ENCODE measurements around the gene PSMD4.
"Not testable (repeated sequence)": the region's sequence is repeated elsewhere in the genome, so short reads cannot be mapped to it uniquely, and the experiment has no call there.

Gene PSMD4

DNA sequence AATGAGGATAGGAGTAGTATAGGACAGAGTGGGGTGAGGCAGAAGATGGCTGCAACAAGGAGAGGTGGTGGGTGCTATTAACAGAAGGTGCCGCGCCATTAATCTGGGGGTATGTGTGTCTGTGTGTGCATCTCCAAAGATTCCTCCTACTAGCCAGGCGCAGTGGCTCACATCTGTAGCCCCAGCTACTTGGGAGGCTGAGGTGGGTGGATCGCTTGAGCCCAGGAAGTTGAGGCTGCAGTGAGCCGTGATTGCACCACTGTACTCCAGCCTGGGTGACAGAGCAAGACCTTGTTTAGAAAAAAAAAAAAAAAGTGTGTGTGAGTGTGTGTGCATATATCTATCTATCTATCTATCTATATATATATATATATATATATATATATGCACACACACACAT, 20.8 kb downstream of the PSMD4 start:
- DNase-seq: not testable (repeated sequence)

DNA sequence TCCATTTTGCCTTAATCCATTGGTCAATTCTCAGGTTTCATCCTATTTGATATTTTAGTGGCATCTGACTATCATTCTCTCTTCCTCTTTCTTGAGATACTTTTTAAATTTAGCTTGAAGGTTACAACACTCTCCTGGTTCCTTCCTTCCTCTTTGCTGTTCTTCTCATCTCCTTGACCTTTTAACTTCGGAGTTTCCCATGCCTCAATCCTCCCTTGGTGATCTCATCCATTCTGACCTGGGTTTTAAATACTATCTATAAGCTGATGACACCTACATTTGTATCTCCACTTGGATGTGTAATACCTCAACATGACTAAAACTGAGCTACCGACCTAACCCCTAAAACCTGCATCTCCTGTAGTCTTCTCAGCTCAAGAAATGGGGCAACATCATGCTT, 22.7 kb downstream of the PSMD4 start:
- no peak for DNase-seq

DNA sequence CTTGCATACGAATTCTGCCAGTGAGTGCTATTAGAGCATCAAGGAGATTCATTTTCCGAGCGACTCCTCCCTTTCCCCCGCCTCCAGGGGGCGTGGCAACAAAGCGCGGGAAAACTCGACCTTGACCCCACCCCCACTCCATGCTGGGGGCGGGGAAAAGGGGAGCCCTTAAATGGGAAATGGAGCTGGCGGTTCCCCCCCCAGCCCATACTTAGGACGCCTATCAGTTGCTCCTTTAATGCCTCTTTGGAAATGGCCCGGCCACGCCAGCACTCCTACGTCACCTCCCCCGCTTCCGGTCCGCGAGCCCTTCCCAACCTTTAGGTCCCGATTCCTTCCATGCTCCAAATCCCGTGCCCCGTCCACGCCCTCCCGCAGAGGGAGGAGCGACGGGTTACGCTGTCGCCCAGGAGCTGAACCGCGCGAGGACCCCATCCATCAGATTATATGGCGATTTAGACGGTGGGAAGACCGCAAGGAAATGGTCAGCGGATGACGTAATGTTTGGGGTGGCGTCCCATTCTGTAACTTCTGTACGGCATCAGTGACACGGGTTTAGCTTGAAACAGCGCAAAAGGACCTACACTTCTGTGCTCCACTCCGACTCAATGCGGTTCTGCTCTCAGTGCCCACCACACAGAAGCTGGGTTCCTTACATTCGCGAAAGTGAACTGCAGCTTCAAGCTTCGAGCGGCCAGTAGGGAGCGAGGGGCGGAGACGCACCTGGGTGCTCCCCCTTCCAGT, 26.9 kb downstream of the PSMD4 start:
- DNase-seq: peak; percentile 96

DNA sequence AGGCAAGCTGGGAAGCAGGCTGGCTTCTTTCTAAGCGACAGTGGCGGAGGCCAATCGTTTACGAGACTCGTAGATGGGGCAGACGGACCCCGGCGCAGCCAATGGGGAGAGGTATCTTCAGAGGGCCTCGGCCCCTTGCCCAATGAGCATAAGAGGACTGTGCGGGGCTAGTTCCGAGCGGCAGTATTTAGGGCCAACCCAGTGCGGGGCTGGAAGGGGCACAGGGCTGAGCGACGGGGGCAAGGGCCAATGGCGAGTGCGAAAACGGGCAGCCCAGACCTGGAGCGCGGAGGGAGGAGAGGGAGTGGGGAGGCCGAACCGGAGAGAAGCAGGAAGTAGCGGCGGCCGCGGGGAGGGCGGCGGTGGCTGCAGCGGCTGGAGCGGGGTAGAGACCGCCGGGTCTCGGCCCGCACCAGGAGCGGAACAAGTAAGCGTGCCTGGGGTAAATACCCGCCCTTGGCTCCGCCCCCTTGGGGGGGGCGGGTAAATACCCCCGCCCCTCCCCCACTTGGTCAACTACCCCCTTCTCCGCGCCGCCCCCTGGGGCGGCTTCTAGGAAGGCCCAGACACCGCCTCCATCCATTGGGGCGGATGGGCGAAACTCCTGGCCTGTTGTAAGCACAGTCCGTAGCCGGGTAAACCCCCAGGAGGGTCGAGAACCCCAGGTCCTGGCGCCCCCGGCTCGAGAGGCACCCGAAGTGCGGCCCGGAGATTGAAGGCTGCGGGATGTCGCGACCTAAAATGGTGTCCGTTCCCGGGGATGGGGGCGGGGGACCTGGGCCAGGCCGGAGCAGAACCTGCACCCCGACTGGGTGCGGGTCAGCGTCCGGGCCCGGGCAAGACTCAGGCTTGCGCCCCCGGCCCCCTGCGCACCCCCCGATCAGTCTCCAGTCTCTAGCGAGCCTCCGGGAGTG, 27.7 kb downstream of the PSMD4 start, which contains the start of gene ZNF687:
Gene ZNF687 (plus strand): TSS at position 331 of the 914 bp plus-strand sequence. CDS start 3,993 bp downstream, outside the sequence.
- peak; percentile 97 for DNase-seq

DNA sequence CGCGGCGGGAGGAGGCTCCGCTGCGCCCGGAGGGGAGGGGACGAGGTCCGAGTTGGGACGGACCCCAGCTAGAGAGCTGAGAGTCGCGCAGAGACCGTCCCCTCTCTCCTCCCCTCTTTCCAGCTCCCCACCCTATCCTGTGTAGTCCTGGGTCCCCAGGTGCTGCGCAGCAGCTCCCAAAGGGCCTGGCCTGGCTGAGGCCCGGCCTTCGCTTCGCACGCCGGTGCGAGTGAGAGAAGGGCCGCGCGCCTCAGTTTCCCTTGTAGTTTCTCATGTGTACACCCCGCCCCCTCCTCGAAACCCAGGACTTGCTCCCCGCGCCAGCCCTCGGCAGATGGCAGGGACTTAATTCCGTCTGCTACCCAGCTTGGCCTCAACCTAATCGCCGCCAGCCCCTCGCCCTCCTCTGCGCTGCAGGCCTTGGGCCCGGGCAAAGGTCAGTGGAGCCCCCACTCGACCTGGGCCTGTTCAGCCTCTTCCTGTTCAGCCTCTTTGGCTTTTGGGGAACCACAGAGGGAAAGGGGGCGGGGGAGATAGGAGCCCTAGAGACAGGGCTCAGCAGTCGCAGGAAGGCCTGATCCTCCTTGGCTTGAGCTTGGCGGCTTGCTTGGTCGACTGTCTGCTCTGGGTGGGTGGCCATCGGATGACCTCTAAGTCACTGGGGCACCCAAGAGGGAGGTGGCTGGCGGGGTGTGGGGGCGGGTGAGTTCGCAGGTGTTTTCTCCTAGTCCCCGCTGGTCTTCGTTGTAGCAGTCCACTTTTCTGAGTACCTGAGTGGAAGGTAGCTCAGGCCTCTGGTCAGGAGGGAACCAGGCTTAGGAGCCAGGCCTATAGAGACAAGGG, 28.6 kb downstream of the PSMD4 start:
- DNase-seq: no peak

DNA sequence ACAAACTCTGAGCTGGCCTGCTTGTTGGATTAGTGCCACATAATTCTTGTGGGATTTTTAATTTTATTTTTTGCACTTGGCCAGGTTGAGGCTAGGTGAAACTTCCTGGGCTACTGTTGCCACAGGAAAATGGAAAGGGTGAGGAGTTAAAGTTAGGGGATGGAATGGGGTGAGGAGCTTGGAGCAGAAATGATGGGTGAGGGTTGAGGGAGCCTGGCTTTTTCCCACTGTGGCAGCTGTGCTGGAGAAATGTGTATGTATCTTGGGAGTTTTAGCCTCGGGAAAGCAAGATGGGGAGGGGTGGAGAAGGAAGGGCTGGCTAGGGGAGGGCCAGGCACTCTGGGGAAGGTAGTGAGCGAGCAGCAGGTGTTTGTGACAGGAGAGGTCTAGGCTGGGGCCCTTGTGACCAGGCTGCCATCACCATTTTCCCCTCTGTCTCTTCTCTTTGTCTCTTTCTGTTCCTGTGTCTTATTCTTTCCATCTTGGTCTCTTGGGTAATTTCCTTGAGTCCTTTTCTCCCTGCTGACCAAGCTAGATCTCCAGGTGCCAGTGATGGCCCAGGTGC, 29.6 kb downstream of the PSMD4 start:
- DNase-seq: no peak

DNA sequence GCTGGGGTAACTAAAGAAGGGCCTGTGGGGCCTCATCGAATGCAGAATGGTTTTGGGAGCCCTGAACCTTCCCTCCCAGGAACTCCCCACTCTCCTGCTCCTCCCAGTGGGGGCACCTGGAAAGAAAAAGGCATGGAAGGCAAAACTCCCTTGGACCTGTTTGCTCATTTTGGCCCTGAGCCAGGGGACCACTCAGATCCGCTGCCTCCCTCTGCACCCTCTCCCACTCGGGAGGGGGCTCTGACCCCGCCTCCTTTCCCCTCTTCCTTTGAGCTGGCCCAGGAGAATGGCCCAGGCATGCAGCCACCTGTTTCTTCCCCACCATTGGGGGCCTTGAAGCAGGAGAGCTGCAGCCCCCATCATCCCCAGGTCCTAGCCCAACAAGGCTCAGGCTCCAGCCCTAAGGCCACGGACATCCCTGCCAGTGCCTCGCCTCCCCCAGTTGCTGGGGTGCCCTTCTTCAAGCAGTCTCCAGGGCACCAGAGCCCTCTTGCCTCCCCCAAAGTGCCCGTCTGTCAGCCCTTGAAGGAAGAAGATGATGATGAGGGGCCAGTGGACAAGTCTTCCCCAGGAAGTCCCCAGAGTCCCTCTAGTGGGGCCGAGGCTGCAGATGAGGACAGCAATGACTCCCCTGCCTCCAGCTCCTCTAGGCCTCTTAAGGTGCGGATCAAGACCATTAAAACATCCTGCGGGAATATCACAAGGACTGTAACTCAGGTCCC, 32.2 kb downstream of the PSMD4 start:
- no peak for DNase-seq

DNA sequence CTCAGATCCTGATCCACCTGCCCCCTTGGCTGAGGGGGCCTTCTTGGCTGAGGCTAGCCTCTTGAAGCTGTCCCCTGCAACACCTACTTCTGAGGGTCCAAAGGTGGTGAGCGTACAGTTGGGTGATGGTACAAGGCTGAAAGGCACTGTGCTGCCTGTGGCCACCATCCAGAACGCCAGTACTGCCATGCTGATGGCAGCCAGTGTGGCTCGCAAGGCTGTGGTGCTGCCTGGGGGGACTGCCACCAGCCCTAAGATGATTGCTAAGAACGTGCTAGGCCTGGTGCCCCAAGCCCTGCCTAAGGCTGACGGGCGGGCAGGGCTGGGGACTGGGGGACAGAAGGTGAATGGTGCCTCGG, 32.8 kb downstream of the PSMD4 start:
- no peak for DNase-seq

DNA sequence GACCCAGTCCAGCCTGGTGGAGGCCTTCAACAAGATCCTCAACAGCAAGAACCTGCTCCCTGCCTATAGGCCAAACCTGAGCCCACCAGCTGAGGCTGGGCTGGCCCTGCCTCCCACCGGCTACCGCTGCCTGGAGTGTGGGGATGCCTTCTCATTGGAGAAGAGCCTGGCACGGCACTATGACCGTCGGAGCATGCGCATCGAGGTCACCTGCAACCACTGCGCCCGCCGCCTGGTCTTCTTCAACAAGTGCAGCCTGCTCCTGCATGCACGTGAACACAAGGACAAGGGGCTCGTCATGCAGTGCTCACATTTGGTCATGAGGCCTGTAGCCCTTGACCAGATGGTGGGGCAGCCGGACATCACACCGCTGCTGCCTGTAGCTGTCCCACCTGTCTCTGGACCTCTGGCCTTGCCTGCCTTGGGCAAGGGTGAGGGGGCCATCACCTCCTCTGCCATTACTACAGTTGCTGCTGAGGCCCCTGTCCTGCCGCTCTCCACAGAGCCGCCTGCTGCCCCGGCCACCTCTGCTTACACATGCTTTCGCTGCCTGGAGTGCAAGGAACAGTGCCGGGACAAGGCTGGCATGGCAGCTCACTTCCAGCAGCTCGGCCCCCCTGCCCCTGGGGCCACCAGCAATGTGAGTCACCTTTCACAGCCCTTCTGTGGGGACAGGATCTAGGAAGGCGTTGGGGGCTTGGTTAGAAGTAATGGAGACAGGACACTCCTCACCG, 33.4 kb downstream of the PSMD4 start:
- DNase-seq: no peak

DNA sequence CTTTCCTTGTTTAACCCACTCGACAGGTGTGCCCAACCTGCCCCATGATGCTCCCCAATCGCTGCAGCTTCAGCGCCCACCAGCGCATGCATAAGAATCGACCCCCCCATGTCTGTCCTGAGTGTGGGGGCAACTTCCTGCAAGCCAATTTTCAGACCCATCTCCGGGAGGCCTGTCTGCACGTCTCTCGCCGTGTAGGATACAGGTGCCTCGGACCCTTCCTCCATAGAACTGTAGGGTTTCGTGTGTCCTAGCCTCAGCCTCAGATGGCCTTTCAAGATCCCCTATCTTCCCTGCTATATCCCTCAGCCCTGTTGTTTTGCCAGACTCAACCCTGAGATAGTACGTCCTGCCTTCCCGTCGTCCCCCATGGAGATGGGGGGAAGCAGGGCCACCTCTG, 34.0 kb downstream of the PSMD4 start:
- DNase-seq: no peak

DNA sequence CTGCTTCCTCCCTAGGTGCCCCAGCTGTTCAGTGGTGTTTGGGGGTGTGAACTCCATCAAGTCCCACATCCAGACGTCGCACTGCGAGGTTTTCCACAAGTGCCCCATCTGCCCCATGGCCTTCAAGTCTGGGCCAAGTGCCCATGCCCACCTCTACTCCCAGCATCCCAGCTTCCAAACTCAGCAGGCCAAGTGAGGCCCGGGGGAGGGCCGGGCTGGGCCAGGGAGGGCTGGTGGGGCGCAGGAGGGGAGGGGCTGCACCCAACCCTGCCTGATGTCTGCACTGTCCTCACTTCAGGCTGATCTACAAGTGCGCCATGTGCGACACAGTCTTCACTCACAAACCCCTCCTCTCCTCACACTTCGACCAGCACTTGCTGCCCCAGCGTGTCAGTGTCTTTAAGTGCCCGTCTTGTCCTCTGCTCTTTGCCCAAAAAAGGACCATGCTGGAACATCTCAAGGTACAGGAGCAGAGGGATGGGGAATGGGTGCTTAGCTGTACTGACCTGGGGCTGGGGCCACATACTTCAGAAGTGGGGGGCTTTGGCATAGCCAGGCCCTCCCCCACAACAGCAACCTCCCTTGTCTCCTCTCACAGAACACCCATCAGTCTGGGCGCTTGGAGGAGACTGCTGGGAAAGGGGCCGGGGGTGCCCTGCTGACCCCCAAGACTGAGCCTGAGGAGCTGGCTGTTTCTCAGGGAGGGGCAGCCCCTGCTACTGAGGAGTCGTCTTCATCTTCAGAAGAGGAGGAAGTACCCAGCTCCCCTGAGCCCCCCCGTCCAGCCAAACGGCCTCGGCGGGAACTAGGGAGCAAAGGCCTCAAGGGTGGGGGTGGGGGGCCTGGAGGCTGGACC, 34.8 kb downstream of the PSMD4 start:
- no peak for DNase-seq

DNA sequence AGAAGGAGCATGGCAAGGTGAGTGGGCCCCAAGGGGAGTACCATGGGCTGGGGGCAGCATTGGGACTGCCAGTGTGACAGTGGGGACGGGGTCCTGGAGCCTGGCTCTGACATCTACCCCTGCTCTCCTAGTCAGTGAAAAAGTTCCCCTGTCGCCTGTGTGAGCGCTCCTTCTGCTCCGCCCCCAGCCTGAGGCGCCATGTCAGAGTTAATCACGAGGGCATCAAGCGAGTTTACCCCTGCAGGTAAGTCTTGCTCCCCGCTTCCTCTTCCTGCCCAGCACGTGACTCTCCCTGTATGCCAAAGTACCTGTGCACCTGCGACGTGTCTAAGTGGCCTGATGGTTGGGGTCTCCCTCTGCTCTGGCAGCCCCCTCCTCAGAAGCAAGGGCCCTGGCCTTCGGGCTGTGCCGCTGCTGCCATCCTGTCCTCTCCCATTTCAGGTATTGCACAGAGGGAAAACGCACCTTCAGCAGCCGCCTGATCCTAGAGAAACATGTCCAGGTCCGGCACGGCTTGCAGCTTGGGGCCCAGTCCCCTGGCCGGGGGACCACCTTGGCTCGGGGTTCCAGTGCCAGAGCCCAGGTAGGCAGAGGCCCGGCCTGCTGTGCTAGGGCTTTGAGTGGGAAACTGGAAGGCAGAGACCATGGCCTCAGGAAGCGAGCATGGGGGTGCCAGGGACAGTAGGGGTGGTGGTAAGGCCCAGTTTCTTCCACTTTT, 35.6 kb downstream of the PSMD4 start:
- no peak for DNase-seq

DNA sequence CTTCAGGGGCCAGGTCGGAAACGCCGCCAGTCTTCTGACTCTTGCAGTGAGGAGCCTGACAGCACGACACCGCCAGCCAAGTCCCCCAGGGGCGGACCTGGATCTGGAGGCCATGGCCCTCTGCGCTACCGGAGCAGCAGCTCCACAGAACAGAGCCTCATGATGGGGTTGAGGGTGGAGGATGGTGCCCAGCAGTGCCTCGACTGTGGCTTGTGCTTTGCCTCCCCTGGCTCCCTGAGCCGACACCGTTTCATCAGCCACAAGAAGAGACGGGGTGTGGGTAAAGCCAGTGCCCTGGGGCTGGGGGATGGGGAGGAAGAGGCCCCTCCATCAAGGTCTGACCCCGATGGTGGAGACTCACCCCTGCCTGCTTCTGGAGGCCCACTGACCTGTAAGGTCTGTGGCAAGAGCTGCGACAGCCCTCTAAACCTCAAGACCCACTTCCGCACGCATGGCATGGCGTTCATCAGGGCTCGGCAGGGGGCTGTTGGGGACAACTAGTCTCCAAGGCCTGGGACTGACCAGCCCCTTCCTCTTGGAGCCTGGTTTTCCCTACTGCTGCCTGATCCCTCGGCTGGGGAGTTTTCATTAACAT, 36.3 kb downstream of the PSMD4 start:
- no peak for DNase-seq

DNA sequence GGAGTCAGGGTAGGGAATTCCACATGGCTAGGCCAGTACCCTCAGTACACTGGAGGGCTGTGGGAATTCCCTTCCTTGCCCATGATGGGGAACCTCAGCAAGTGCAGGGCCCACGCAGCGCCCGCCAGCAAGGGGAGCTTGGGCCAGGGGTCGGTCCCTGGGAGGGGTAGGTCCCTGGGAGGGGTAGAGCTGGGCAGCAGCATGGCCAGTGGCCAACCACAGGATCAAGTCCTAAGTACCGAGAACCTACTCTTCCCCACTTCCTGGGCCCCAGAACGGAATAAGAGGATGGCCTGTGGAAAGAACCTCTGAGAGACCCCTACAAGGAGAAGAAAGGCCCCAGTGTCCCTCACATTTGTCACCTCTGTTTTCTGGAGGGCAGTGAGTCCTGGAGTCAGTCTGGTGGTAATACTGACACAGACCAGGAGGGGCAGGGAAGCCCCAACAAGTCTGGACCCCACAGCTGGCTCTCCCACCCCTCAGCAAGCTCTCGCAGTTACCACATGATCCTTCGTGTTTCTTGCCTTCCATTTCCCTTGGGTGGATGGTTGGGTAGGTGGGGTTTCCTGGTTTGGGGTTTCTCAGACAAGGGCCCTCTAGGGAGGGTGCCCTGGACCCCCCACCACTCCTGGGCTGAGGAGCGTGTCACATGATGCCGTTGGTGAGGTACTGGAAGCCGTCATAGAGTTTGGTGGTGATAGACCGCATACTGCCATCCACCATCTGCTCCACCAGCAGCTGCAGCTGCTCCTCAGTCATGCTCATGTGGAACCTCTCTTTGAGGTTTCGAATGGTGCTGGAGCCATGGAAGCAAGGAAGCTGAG, 37.9 kb downstream of the PSMD4 start:
- no peak for DNase-seq

DNA sequence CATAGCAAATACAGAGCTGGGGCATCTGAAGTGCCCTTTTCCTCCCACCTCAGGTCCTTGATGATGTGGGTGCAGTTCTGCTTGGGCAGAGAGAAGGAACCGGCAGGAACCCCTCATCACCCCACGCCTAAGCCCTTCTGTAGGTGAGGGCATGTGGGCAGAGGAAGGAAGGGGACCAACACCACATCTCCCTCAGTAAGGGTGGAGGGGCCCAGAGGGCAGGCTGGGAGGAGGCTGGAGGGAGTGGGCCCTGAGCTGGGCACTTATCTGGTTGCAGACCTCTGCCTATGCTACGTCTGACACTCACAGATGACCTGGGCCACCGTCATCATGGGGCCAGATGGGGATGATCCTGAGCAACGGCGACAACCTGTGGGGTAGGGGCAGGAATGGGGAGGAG, 38.6 kb downstream of the PSMD4 start:
- DNase-seq: no peak

DNA sequence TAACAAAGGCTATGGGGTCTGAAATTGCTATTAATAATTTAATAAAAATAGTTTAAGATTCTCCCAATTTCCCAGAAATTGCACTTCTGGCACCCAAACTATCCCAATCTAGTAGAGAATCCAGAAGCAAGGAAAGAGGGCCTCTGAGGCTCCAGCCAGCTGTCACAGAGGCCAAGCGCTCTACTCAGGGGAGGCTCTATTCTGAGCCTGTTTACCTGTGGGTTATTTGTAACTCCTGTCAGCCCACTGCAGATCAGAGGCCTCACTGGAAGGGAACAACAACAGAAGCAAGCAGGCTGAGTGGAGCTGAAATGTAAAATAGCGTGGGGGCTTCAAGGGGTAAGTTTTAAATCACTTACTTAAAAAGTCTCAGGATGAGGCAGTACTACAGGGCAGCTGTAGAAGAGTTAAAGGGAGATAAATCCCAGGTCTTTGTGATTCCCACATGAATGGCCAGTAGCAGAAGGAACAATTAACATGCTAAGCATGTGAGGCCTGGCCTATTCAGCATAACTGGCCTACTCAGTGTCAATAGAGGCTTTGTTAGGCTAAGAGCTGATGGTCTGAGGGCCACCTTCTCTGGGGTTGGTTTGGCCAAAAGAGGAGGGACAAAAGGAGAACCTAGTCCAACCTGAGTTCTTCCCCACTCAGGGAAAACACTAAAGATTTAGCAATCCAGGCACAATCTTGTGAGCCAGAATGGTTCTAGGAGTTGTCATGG, 40.4 kb downstream of the PSMD4 start:
- DNase-seq: no peak

DNA sequence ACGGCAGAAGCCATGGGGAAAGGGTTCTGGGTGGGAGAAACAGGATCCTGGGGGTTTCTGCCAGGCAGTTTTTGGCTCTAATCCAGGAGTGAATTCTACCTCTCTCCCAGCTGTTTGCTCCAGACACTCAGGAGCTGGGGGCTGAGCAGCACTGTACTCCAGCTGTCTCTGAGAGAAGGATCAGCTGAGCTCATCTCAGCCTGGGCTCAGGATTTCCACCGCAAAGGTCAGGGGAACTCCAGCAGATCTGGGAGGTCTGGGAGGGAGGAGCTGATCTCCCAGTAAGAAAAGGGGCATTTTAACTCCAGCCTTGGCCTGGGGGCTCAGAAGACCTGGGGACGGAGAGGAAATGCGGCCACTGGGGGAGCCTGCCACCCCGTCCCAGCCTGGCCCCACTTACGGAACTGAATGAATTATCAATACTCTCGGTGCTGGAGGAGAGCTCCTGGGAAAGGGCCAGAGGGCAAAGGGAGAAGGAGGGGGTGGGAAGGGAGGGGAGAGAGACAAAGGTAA, 55.3 kb downstream of the PSMD4 start:
- DNase-seq: no peak
